Femur (tissue), 1 donor: Measurements from ENCODE around the gene NME3.
"Not testable (repeated sequence)": the region's sequence is repeated elsewhere in the genome, so short reads cannot be mapped to it uniquely, and the experiment has no call there.

Source experiments
- DNase-seq: peaks from one replicate; pipeline ENCODE4 v3.0.0-alpha.2; 2017

The NME3 gene

DNA sequence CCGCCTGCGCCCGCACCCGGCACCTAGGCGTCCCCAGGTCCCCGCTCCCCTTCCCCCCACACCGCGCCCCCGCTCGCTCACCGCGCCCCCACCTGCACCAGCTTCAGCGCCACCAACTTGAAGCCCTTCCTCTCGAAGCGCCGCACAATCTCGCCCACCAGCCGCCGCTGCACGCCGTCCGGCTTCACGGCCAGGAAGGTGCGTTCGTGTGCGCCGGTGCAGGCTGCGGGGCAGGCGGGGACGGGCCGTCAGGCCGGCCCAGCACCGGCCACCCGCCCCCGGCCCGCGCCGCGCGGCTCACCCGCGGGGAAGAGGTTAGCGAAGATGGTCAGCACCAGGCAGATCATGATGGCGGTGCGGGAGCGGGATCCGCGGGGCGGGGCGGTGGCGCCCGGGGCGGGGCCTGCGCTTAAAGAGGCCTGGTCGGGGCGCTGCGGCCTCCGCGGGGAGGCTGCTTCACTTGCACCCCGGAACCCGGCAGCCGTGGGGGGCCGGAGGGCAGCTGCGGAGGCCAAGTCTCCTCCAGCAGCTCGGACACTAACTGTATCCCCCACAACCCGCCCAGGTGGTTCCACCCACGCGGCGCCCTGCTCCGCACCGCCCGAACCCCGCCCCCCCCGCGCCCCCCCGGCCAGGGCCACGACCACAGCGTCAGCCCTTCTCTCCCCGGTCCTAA is at the start of gene NME3:
Gene NME3 (minus strand): TSS at position 356 of the 676 bp plus-strand sequence. CDS start 9 bp downstream, at position 347.
- DNase-seq, result peak; percentile 84

DNA sequence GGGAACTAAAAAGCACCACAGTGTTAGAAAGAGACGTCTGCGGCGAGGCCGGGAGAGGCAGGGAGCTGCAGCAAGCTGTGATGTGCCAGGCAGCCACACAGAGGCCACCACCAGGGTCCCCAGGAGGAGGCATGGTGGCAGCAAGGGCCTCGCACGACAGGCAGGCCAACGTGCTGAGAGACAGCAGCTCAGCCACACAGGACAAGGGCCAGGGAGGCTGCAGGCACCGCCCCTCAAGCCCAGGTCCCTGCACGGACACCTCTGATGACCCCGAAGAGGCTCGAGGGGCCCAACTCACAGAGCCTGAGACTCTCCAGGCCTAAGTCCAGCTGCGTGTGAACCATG is 49.6 kb upstream of the NME3 start:
- no peak for DNase-seq

DNA sequence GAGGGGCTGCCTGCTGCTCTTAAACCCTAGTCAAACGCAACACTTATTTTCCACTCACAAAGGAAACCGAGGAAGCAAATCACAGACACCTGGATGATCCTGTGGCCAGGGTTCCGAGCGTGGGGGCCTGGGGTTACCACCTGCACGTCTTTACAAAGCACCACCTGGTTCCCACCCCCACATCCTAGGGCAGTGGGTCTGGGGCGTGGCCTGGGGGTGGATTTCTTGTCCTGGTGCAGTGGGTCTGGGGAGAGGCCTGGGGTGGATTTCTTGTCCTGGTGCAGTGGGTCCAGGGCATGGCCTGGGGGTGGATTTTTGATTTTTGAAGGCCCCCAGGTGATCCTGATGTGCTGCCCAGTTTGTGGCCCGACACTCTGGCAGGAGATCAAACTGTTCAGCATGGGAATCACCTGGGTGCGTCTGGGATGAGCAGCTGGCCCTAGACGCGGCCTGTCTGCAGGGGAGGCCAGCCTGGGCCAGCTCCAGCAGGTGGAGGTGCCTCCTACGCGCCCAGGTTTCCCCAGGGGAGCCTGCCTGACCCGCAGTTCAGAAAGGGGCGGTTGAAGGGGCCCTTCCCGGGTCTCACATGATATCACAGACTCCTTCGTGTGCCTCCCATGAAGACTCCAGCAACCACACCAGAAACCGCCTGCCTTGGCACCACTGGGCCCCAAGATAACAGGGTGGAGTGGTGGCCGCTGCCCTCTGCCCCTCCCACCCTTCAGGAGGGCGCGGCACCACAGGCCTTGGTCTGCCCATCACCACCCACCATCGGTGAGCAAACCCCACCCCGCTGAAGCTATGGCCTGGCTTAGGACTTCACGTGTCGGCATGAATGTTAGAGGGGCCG is 49.0 kb upstream of the NME3 start:
- DNase-seq, result no peak

DNA sequence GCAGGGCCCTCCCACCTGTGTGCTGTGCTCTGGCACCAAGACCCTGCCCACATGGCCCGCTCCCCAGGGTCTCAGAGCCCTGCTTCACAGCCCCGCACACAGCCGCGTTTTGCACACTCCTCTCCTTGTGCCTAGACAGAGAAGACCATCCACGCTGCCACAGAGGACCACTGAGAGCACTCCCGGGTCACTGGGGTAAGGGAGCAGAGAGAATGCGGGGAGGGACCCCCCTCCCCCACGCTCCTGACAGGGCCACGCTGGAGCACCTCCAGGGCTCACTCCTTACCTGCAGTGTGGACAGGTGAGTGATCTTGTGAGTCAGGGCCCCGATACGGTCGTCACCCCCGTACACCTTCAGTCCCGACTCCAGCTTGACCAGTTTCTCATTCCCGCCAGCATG is 48.3 kb upstream of the NME3 start:
- no peak for DNase-seq

DNA sequence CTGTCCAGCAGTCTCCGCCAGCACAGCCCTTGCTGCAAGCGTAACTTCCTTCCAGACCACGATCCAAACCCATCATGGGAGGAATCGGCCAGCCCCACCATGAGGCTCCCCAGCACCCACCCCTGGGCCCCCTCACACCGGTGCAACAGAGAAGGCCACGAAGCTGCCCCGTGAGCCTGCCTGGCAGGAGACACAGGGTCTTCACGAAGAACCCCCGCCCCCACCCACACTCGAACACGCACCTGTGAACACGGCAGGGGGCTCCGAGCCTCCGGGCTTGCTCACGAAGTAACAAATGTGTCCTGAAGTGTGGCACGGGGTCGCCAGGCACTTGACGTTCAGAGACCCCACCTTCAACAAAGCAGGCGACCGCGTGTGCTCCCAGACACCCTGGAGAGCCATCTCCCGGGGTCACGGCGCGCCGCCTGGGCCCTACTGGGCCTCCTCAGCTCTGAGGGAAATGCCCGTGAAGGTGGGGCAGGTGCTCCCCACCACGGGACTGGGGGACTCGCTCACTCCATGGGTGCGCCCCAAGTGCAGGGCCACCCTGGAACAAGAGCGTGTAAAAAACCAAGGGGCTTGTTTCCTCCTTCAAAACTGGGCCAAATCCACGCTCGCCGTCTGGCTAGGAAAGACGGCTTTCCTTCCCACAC is 47.7 kb upstream of the NME3 start:
- no peak for DNase-seq

DNA sequence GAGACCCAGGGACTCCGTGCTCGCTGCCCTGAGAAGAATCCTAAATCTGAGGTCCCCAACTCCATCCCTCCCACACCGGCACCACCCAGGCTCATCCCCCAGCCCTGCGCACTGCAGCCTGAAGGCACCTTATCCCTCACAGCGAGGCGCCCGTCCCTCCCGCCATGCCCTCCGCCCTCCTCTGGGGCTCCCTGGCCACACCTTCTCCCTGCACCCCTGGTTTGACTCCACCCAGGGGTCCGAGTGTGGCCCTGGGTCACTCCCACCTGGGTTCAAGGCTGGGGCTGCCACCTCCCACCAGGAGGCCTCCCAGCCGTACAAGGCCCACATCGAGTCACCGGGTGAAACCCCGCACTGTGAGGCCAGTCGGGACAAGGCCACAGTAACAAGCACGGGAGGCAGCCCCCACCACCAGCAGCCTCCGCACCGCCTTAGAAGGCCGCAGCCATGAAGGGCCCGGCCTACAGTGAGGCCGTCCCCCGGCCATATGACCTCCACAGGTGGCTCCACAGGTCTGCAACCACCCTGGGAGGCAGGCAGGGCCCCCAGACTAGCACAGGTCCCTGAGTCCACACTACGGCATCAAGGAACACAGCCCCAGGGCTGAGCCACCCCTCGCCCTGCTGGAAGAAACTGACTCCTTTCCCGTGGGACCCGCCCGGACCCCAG is 47.0 kb upstream of the NME3 start:
- no peak for DNase-seq

DNA sequence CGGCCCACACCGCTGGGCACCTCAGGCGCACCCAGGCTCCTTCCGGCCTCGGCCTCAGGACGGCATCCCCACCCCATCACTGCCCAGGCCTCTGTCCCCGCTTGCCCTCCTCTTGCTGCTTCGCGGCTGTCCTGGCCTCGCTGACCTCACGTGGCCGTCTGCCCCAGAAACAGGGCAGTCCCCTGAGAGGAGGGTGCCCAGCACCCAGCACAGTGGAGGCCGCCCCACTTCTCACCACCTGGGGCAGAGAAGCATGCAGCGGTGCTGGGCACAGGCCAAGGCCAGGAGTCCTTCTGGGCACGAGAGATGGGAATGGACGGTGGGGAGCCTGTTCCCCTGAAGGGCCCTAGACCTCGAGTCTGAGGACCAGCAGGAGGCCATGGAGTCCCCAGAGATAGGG is 46.4 kb upstream of the NME3 start:
- no peak for DNase-seq

DNA sequence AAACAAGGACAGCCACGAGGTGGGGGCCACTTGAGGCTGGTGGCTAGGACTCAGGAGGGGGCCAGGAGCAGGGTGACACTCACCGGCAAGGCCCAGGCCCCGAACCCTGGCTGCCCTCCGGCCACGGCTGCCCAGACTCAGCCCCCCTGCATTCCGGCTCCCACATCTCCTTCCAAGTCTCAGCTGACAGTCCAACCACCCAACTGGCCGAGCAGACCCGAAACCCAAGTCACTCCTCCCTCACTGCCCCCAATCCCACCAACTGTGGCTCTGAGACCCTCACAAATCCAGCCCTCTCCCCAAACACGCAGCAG is 45.9 kb upstream of the NME3 start:
- no peak for DNase-seq

DNA sequence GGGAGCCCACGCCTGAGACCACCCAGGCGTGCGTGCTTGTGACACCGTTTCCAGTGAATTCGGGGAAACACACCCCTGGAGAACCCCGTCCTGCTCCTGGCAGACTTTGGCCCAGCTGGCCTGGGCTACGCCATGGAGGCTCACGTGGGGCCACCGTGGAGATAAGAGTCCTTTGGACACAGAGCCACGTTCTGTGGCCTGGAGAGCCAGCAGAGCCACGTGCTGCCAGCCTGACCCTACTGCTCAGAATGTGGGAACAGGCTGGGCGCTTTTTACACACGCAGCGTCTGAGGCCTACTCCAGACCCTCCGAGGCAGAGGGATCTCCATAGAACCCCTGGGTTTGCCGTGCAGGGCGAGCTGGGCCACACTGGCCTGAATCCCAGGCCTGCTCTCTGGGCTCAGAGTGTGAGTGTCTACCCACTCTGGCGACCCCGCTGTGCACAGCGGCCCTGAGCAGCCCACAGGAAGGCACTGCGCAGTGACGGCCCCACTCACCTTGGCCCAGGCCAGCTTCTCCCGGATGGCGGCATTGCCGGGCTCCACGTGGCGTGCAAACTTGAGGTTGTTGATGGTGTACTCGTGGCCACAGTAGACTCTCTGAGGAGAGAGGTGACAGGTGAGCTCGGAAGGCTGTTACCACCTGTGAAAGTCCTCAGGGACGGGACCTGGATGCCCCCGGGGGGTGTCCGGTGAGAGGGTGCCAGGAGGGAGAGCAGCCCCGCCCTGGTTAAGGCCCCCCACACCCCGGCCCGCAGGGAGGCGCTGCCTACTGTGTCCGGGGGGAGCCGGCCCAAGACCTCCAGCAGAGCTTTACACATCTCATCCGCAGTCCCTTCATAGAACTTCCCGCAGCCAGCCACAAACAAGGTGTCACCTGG is 45.3 kb upstream of the NME3 start:
- DNase-seq, result no peak

DNA sequence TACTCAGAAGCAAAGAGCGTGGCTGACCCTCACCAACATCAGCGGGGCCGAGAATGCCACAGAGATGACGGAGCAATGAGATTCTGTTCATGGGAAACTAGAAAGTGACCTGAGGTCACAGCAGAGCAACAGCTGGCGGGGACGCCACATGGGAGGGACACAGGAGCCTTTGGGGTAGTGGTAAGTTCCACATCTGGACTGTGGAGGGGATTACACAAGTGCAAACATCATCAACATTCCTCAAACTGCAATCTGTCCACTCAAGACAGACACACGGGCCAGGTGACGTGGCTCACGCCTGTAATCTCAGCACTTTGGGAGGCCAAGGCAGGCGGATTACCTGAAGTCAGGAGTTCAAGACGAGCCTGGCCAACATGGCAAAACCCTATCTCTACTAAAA is 44.1 kb upstream of the NME3 start:
- DNase-seq, result no peak

DNA sequence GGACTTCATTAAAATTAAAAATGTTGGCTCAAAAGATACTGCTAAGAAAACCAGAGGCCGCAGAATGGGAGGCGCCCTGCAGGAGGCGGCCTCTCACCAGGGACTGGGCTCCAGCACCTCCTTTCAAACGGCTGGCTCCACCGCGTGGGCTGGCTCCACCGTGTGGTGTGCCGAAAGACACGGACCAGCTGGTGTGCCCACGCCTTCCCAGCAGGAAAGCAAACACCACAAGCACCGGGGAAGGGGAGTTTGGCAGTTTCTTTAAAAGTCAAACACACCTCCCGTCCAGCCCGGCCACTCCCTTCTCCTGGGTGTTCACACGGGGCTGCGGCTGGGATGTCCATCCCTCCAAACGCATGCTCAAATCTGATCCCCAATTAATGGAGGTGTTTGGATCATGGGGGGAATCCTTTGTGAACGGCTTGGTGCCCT is 41.4 kb upstream of the NME3 start:
- peak; percentile 62 for DNase-seq

DNA sequence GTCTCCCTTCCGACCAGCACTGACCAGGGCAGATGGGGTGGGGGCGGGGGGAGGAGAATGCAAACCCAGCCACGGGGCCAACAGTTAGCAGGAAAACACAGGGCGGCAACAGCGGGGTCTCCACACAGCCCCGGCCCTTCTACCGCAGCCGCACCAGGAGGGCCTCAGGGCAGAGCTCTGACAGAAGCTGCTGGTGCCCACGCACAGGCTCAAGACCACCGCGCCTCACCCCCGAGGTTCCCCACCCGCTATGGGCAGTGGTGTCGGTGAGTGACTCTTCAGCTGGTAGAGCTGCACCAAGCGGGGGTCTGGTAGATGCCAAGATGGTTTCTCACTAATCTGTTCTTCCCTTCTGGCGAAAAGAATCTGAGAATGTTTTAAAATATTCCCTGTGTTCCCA is 39.2 kb upstream of the NME3 start:
- DNase-seq, result no peak

DNA sequence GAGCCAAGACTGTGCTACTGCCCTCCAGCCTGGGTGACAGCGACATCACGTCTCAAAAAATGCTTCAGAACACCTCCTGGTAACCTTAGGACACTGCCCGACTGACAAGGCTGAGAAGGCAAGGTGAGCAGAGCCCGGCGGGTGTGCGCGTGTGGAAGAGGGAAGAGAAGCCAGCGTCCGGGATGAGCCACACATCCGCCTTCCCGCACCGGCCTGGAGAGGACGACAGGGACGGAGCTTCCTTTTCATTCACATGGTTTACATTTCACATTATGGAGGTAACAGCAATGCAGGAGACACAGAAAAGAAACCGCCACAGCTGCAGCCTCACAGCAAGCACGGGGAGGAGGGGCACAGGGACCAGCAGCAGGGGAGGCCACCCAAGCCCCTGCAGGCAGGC is 38.8 kb upstream of the NME3 start:
- DNase-seq, result no peak

DNA sequence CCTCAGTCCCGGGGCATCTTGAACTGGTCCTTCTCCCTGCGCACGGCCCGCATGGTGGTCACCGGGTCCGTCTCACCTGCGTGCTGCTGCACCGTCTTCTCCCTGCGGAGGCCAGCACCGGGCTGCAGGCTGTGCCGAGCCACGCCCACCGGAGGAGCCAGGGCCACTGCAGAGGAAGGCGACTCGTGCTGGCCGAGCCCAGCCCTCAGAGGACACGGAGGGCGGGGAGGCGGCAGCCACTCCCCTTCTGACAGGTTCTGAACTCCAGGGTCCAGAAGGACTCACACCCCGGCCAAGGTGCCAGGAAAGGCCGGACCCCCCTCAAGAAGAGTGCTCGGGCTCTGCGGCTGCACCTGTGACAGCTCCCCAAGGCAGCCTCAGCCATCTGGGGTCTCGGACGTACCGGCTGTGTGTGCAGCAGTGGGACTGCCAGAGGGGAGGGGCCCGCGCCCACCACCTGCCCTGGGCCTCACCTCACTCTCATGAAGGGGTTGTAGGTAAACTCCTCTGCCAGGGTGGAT is 38.0 kb upstream of the NME3 start:
- DNase-seq, result no peak

DNA sequence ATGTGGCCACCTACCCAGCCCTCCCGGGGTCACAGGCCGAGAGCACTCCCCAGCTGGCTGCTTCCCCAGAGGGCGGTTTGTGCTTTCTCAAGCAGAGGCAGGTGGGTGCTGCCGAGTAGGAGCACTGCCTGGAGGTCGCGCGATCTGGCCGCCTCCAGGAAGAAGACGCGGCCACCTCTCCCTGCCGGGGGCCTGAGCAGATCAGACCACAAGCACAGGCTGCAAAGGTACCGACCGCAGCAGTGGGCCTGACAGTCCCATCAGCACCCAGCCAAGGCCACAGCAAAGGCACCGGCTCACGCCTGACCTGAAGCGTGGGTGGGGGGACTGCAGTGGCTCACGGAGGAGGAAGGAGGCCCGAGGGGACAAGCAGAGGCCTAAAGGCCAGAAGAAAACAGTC is 37.3 kb upstream of the NME3 start:
- no peak for DNase-seq

DNA sequence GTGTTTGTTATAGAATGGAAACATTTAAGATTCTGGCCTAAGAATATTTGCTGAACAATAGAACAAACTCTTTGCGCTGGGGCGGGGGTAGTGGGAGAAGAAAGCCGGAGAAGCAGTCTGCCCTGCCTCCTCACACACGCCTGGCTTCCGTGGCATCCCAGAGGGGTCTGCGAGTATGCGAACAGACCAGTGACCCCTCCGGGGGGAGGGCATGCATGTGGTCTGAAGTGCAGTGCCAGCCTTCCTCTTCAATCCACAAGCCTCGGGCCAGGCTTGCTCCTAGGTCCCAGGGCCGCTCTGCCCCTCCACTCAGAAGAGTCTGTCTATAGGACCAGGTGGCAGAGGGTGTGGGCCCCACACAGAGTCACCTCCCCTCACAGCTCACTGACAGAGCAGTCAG is 36.3 kb upstream of the NME3 start:
- no peak for DNase-seq

DNA sequence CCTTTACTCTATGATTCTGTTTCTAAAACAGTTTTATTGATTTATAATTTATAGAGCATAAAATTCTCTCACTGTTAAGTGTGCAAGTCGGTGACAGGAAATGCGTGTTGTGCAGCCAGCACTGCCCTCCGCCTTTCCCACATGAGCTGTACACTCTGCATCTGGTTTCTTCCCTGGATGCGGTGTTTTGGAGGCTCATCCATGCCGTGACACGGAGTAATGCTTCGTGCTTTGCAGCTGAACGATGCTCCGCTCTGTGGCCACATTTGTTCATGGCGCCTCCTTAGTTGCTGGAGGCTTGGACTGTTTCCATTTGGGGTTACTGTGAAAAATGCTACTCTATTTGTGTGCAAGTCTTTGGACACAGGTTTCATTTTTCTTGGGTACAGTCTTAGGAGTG is 29.4 kb upstream of the NME3 start:
- DNase-seq, result no peak

DNA sequence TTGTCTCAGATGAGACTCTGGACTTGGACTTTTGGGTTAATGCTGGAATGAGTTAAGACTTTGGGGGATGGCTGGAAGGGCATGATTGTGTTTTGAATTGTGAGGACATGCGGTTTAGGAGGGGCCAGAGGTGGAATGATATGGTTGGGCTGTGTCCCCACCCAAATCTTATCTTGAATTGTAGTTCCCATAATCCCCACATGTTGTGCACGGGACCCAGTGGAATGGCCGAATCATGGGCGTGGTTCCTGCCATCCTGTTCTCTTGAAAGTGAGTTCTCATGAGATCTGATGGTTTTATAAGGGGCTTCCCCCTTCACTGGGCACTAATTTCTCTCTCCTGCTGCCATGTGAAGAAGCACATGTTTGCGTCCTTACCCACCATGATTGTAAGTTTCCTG is 27.9 kb upstream of the NME3 start:
- DNase-seq, result not testable (repeated sequence)

DNA sequence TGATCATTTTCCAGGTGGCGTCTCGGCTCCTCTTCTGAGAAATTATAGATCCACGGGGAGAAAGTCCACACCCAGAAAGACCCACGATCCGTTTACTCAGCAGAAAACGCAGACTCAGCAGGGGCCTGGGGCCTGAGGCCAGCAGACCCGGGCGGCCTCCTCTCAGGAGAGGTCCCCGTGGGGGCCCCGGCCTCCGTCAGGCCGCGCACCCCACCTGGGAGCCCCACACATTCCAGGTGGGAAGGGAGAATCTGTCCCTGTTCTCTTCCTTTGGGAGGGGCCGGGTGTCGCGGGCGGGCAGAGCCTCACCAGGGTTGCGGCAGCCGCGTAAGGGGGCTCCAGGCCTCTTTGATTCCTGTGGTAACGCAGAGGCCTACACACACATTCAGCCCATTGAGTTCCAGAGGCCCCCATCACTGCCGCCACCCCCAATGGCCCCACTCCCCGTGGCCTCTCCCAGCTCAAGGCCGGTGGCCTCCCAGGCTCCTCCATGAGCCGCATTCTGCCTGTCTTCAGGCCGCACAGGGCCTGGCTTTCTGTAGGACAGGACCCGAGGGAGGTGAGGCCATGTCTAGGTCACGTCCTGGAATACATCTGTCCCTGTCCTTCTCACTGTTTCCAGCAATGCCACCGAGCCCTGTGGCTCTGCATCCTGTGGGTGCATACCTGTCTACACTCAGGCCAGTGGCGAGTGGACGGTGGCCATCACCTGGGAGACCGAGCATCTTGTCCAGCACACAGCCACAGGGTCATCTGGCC is 23.7 kb upstream of the NME3 start:
- DNase-seq, result no peak

DNA sequence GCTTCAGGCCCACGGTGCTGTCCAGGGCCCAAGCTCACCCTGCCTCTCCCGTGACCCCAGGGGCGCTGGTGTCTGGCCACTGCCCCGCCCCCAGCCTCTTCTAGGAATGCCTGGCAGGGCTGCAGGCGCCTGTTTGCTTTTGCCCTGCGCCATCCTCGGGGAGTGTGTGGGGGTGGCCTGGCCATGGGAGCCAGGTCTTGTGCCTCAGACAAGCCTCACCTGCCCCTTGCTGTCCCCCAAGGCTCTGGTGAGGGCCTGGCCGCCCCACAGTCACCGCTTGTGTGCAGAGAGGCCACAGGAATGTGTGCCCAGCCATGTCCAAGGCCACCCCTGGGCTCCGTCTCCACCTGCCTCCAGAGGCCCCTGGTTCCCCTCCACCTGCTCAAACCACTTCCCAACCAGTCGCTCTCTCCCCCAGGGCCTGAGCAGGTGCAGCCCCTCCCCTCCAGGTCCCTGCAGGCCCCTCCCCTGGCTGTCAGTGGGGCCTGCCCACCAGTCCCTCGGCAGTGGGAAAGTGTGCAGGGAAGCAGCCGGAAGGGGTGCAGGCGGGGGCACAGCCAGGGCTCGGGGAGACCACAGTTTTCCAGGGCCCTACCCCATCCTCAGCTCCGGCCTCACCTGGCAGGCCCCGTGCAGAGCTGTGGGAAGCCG is 23.0 kb upstream of the NME3 start:
- DNase-seq, result no peak

DNA sequence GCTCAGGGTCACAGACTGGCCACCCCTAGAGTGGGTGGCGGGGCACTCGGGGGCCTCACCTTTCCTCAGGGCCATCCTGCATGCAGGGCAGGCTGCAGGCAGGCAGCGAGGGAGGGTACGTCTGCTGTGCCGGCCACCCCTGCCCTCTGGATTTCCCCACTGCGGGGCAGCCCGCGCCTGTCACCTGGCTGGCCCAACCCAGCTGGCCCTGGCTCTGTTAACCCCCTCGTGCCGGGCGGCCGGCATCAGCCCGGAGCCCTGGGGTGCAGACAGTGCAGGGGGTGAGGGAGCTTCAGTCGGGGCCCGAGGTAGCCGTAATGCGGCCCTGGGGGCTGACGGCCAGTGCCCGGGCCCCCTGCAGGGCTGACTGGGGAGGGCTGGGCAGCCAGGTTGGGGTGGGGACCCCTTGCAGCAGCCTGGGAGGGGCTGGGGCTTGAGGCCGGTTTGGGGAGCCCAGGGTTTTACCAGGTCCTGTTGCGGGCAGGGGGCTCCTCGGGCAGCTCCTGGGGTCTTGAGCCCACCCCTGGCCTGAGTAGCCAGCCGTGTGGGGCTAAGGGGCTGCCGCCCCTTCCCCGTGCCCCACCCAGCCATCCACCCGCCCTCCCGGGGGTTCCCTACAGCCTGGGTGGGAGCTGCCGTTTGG is 22.4 kb upstream of the NME3 start, which contains the start of gene IGFALS:
Gene IGFALS (minus strand): TSS at position 128 of the 643 bp plus-strand sequence. CDS start 53 bp downstream, at position 75.
- DNase-seq, result no peak
